Retinal pigment epithelial cell (primary cell): ENCODE results near the gene CLCN6.

ENCODE experiments used
- DNase-seq: peaks from one replicate; pipeline ENCODE4 v3.0.0-alpha.2; 2010; ENCODE audit warnings: low read depth
- H3K4me3 ChIP-seq: 2 replicates; pipeline ENCODE4 v1.5.1; 2011; ENCODE audit warnings: mild to moderate bottlenecking, low read length, control low read depth, moderate library complexity
- CTCF ChIP-seq: conservative IDR thresholded peaks from 2 replicates; pipeline ENCODE4 v1.5.1; 2011; ENCODE audit warnings: low read depth, low read length, control low read depth, inconsistent platforms

CLCN6 gene

GRCh38 chr1:11848373-11848700, 42.3 kb downstream of the CLCN6 start:
- no peak for DNase-seq
- TF ChIP-seq CTCF, result no peak

GRCh38 chr1:11850156-11850555, 44.2 kb downstream of the CLCN6 start:
- no peak for DNase-seq
- no peak overlapping the region for H3K4me3 ChIP-seq
- TF ChIP-seq CTCF, result no peak

More at GRCh38 chr1:11848373-11848700, 42.3 kb downstream of the CLCN6 start:
- H3K4me3 ChIP-seq, result no peak overlapping the region

- no peak overlapping the region for H3K4me3 ChIP-seq
- DNase-seq, result no peak
- no peak for TF ChIP-seq CTCF
Measured at GRCh38 chr1:11851180-11851579, 45.2 kb downstream of the CLCN6 start.

- TF ChIP-seq CTCF, result no peak
- H3K4me3 ChIP-seq, result no peak overlapping the region
- DNase-seq, result no peak
Measured at GRCh38 chr1:11854519-11854918, 48.5 kb downstream of the CLCN6 start.

GRCh38 chr1:11855430-11855829, 49.4 kb downstream of the CLCN6 start:
- DNase-seq, result no peak
- H3K4me3 ChIP-seq, result no peak overlapping the region
- TF ChIP-seq CTCF, result no peak

GRCh38 chr1:11856698-11857097, 50.7 kb downstream of the CLCN6 start:
- no peak overlapping the region for H3K4me3 ChIP-seq
- DNase-seq, result no peak
- TF ChIP-seq CTCF, result no peak

GRCh38 chr1:11857164-11857851, 51.3 kb downstream of the CLCN6 start:
- no peak for TF ChIP-seq CTCF
- DNase-seq, result no peak

More at GRCh38 chr1:11857164-11857851, 51.3 kb downstream of the CLCN6 start:
- H3K4me3 ChIP-seq, result no peak overlapping the region
